Stimulated activated CD4-positive, alpha-beta T cell treated with anti-CD3 and anti-CD28 coated beads, TNF-alpha, amount 100 ng/mL, for 24 hours (primary cell): ENCODE measurements around the gene DYNLT4.
"Not testable (repeated sequence)": the region's sequence is repeated elsewhere in the genome, so short reads cannot be mapped to it uniquely, and the experiment has no call there.

Experiments
- DNase-seq, 3 experiments: peaks; one replicate each; pipeline ENCODE4 v3.0.0-alpha.2; 2020; ENCODE audit warnings: low read depth in 3 of 3

The DYNLT4 gene

GRCh38 chr1:44828841-44829440, 21.8 kb upstream of the DYNLT4 start:
- no peak for DNase-seq

- DNase-seq, result no peak
These were observed 21.0 kb upstream of the DYNLT4 start for GRCh38 chr1:44828003-44828651.

GRCh38 chr1:44827197-44828002, 20.2 kb upstream of the DYNLT4 start:
- DNase-seq, result no peak

- no peak for DNase-seq
These were observed 19.4 kb upstream of the DYNLT4 start for GRCh38 chr1:44826375-44827196.

- DNase-seq, result not testable (repeated sequence)
These were observed 17.2 kb upstream of the DYNLT4 start for GRCh38 chr1:44824392-44824791.

- DNase-seq, result no peak
These were observed 15.9 kb upstream of the DYNLT4 start for GRCh38 chr1:44822981-44823451.

- no peak for DNase-seq
These were observed 15.1 kb upstream of the DYNLT4 start for GRCh38 chr1:44822131-44822701.

- DNase-seq, result no peak
These were observed 14.1 kb upstream of the DYNLT4 start for GRCh38 chr1:44821240-44821715.

- no peak for DNase-seq
These were observed 13.4 kb upstream of the DYNLT4 start for GRCh38 chr1:44820328-44821239.

- DNase-seq, result peak; percentile 69 to 84 (median 79)
These were observed 12.6 kb upstream of the DYNLT4 start for GRCh38 chr1:44819608-44820327.

- DNase-seq, result no peak
These were observed 12.1 kb upstream of the DYNLT4 start for GRCh38 chr1:44819196-44819607.

- no peak for DNase-seq
These were observed 10.8 kb upstream of the DYNLT4 start for GRCh38 chr1:44817771-44818495.

GRCh38 chr1:44817307-44817706, 10.2 kb upstream of the DYNLT4 start:
- DNase-seq, result no peak

- DNase-seq, result not testable (repeated sequence)
These were observed 8.8 kb upstream of the DYNLT4 start for GRCh38 chr1:44815926-44816325.

GRCh38 chr1:44812822-44813543, 5.8 kb upstream of the DYNLT4 start:
- DNase-seq, result no peak

GRCh38 chr1:44811234-44811633, 4.1 kb upstream of the DYNLT4 start:
- no peak for DNase-seq

GRCh38 chr1:44810762-44811105, 3.6 kb upstream of the DYNLT4 start:
- not testable (repeated sequence) for DNase-seq

GRCh38 chr1:44810101-44810761, 3.1 kb upstream of the DYNLT4 start:
- peak in 1 of 3 experiments; percentile 50 for DNase-seq
